OCI-LY1 (cell line): ENCODE measurements around the gene BARHL2.

Experiments used
- H2AFZ ChIP-seq: fragments of 200-600 bp; sonication (generic), shearing (Covaris generic); 2 replicates; pipeline ENCODE4 v1.6.0; 2014; ENCODE audit warnings: antibody characterized with exemption, mild to moderate bottlenecking, low read length
- H3F3A ChIP-seq: fragments of 200-600 bp; sonication (generic), shearing (Covaris generic); 2 replicates; pipeline ENCODE4 v1.6.0; 2014; ENCODE audit warnings: mild to moderate bottlenecking, antibody characterized with exemption, low read length, moderate library complexity; ENCODE audit not compliant: insufficient read depth
- H3K27ac ChIP-seq: fragments of 200-600 bp; sonication (generic); 2 replicates; pipeline ENCODE4 v1.5.1; 2014; ENCODE audit warnings: low read length, mixed run types, mild to moderate bottlenecking, low read depth; ENCODE audit not compliant: poor library complexity, severe bottlenecking
- H3K27me3 ChIP-seq: fragments of 200-600 bp; sonication (generic); 2 replicates; pipeline ENCODE4 v1.6.0; 2014; ENCODE audit warnings: antibody characterized with exemption, mild to moderate bottlenecking, low read length, moderate library complexity; ENCODE audit not compliant: insufficient read depth
- H3K36me3 ChIP-seq: fragments of 200-600 bp; sonication (generic); 2 replicates; pipeline ENCODE4 v1.6.1; 2014; ENCODE audit warnings: mild to moderate bottlenecking, antibody characterized with exemption, low read length, moderate library complexity, mixed read lengths; ENCODE audit not compliant: insufficient read depth
- H3K4me1 ChIP-seq: fragments of 200-600 bp; sonication (generic); 2 replicates; pipeline ENCODE4 v1.5.1; 2014; ENCODE audit warnings: mild to moderate bottlenecking, low read length, moderate library complexity; ENCODE audit not compliant: insufficient read depth, severe bottlenecking
- H3K4me2 ChIP-seq: fragments of 200-600 bp; sonication (generic), shearing (Covaris generic); 2 replicates; pipeline ENCODE4 v1.6.1; 2014; ENCODE audit warnings: low read length
- H3K4me3 ChIP-seq: fragments of 200-600 bp; sonication (generic); 2 replicates; pipeline ENCODE4 v1.5.1; 2014; ENCODE audit warnings: low read length, low read depth, mild to moderate bottlenecking, mixed read lengths; ENCODE audit not compliant: poor library complexity, severe bottlenecking
- H3K79me2 ChIP-seq: fragments of 200-600 bp; shearing (Covaris generic); 2 replicates; pipeline ENCODE4 v1.6.1; 2016; ENCODE audit warnings: mixed run types, low read length, mixed read lengths; ENCODE audit not compliant: insufficient read depth
- H3K9ac ChIP-seq: fragments of 200-600 bp; sonication (generic), shearing (Covaris generic); 2 replicates; pipeline ENCODE4 v1.6.1; 2014; ENCODE audit warnings: mild to moderate bottlenecking, low read length, mixed read lengths
- H3K9me2 ChIP-seq: fragments of 200-600 bp; sonication (generic), shearing (Covaris generic); 2 replicates; pipeline ENCODE4 v1.6.1; 2014; ENCODE audit warnings: low read depth, mild to moderate bottlenecking, low read length, mixed read lengths
- H3K9me3 ChIP-seq: fragments of 200-600 bp; shearing (Covaris generic); 2 replicates; pipeline ENCODE4 v1.6.1; 2014; ENCODE audit warnings: low read length, mixed read lengths
- H4K20me1 ChIP-seq: fragments of 200-600 bp; sonication (generic), shearing (Covaris generic); 2 replicates; pipeline ENCODE4 v1.6.0; 2016; ENCODE audit warnings: mild to moderate bottlenecking, low read length; ENCODE audit not compliant: insufficient read depth
- EZH2 ChIP-seq: fragments of 200-600 bp; sonication (generic), shearing (Covaris generic); IDR thresholded peaks from 2 replicates; pipeline ENCODE4 v1.8.0; 2017; ENCODE audit warnings: borderline replicate concordance, mixed run types, mild to moderate bottlenecking, antibody characterized with exemption, low read length, moderate library complexity, mixed read lengths
- TF ChIP-seq, protein P1 (sequence below): fragments of 200-600 bp; sonication (generic), shearing (Covaris generic); IDR thresholded peaks from 2 replicates; pipeline ENCODE4 v1.5.1; 2017; ENCODE audit warnings: mild to moderate bottlenecking, antibody characterized with exemption, low read length, moderate library complexity, mixed read lengths

Gene BARHL2

DNA sequence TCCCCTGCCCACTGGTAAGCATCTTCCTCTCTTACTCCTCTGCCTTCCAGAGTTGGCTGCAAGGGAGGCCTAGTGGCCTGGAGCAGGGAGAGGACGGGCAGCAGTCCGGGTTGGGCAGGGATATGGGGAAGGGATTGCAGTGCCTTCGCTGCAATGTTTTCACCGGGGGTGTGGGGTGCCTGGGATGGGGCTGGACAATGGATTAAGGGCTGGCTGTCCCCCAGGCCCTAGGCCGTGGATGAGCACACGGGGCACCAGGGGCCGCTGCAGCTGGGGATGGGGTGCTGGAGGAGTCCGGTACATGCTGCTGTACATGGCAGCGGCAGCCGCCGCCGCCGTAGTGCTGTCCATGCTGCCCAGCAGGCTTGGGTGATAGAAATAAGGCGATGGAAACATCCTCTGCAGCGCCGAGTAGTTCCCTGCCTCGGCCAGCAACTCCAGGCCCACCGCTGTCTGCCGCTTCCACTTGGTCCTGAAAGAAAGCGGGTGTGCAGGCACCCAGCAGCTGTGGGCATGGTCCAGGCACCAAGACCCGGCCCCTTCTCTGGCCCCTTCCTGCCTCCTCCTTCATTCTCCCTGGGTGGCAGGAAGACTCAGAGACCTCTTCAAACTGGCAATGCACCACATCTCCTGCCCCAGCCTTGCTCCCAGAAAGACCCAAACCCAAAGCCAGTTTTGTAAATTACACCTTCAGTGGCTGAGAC, 4.8 kb downstream of the BARHL2 start:
- Histone ChIP-seq H3K27ac (no peak overlapping the region), H3K9me2 (no peaks in the 10 kb centered on the region), H4K20me1 (no peaks in the 10 kb centered on the region), H3K79me2 (no peaks in the 10 kb centered on the region), H3K4me2 (no peak overlapping the region), H3K4me1 (no peaks in the 10 kb centered on the region), H3F3A (no peaks in the 10 kb centered on the region), H3K9me3 (no peaks in the 10 kb centered on the region), H3K27me3 (peaks cover 7% of the 10 kb centered on the region; the same call in 1 of the 2 replicates), H3K36me3 (no peaks in the 10 kb centered on the region), H3K9ac (no peak overlapping the region), H2AFZ (no peak overlapping the region), H3K4me3 (no peak overlapping the region)
- TF ChIP-seq, protein P1, sequence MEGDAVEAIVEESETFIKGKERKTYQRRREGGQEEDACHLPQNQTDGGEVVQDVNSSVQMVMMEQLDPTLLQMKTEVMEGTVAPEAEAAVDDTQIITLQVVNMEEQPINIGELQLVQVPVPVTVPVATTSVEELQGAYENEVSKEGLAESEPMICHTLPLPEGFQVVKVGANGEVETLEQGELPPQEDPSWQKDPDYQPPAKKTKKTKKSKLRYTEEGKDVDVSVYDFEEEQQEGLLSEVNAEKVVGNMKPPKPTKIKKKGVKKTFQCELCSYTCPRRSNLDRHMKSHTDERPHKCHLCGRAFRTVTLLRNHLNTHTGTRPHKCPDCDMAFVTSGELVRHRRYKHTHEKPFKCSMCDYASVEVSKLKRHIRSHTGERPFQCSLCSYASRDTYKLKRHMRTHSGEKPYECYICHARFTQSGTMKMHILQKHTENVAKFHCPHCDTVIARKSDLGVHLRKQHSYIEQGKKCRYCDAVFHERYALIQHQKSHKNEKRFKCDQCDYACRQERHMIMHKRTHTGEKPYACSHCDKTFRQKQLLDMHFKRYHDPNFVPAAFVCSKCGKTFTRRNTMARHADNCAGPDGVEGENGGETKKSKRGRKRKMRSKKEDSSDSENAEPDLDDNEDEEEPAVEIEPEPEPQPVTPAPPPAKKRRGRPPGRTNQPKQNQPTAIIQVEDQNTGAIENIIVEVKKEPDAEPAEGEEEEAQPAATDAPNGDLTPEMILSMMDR = no peak
- TF ChIP-seq EZH2 = no peak

DNA sequence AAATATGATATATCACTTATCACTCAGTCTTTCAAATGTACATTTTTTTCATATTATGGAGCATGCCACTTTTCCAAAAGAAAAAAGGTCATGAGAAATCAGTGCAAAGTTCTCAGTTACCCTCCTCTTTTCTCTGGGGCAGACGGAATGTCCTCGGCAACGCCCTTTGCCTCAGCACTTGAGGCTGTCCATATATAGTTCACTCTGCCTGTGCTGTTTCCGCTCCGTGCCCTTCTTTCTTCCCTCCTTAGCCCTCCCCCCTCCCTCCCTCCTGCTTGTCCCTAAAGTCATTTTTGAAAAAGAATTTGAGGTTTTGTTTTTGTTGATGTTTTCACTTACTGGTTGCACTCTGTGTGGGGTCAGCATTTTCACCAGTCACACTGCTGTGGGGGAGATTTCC, 5.4 kb downstream of the BARHL2 start:
- Histone ChIP-seq H3K9ac (no peak overlapping the region), H3K79me2 (no peaks in the 10 kb centered on the region), H3K36me3 (no peaks in the 10 kb centered on the region), H2AFZ (no peak overlapping the region), H3K27ac (no peak overlapping the region), H3K4me1 (no peaks in the 10 kb centered on the region), H3K9me3 (no peaks in the 10 kb centered on the region), H3K4me2 (no peak overlapping the region), H3K27me3 (peaks cover 7% of the 10 kb centered on the region; the same call in 1 of the 2 replicates), H3K9me2 (no peaks in the 10 kb centered on the region), H3K4me3 (no peak overlapping the region), H3F3A (no peaks in the 10 kb centered on the region), H4K20me1 (no peaks in the 10 kb centered on the region)
- TF ChIP-seq, protein P1 = no peak
- TF ChIP-seq EZH2 = no peak

DNA sequence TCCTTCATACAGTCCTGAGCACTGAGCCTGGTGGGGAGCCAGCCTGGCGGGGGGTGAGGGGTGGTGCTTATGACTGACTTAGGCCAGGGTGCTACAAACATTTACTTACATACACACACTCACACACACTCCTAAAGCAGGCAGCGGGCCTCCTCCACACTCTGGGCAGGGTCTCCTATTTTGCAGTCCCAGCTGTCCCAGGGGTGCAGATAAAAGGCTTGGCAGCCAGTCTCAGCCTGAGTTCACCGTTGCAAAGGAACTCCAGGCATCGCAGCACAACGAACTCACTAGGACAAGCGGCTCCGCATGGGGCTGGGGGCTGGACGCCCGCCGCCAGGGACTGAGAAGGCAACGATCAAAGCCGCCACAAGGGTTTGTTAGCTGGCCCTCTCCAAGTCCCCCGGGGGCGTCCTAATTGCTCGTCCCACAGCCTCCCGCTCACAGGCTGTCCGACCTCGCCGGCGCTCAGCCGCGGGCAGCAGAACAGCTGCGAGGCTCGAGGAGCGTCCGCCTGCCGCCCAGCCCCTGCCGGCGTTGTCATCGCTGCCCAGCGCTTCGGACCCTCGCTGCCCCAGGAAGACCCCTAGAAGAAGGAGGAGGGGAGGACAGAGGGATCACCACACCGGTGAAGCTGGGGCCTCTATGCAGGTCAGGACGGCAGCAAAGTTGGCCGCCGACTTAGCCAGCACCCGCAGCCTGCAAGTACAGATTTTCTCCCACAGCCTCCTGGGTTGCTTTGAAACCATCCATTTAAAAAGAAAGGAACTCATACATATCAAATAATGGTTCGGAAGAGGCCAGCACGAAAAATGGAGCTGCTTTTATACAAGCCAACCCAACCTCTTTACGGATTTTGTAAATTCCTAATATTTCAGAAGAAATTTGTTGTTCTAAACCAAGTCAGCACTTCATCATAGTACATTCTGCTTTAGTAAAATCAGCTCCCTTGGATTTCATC, 6.2 kb downstream of the BARHL2 start:
- H3K4me3 ChIP-seq = no peak overlapping the region
- H3K4me1 ChIP-seq = no peaks in the 10 kb centered on the region
- TF ChIP-seq, protein P1 = no peak
- TF ChIP-seq EZH2 = no peak
- H3K9me3 ChIP-seq = no peaks in the 10 kb centered on the region
- H4K20me1 ChIP-seq = no peaks in the 10 kb centered on the region
- no peak overlapping the region for H3K9ac ChIP-seq
- H2AFZ ChIP-seq = no peak overlapping the region
- no peaks in the 10 kb centered on the region for H3K9me2 ChIP-seq
- no peaks in the 10 kb centered on the region for H3K79me2 ChIP-seq
- H3K27me3 ChIP-seq = no peaks in the 10 kb centered on the region
- H3K27ac ChIP-seq = no peak overlapping the region
- no peaks in the 10 kb centered on the region for H3F3A ChIP-seq
- no peak overlapping the region for H3K4me2 ChIP-seq
- no peaks in the 10 kb centered on the region for H3K36me3 ChIP-seq
